A673 (cell line): ENCODE measurements around the gene STX18. TPM values are rescaled to one million over a fixed set of nuclear protein-coding genes. Genes with fewer than 3 reads are reported as not detected.

Experiments used
- BruUV-seq: library from RNA; stranded (reverse); fragments of 400-500 nt; replicated peaks from 2 replicates; lab custom pipeline; 2021; lab: Mats Ljungman, UMichigan
- CTCF ChIA-PET: fragments of 300-600 bp; sonication (Branson Sonifier 250); formaldehyde crosslinking; loops from one replicate; lab custom pipeline; 2022; ENCODE audit warnings: antibody characterized with exemption; lab: Charles Lee
- POLR2A ChIA-PET: fragments of 300-600 bp; sonication (Branson Sonifier 250); formaldehyde crosslinking; loops from one replicate; lab custom pipeline; 2022; ENCODE audit warnings: antibody characterized with exemption; ENCODE audit not compliant: low non-redundant PET; lab: Charles Lee
- DNase-seq: peaks from one replicate; pipeline ENCODE4 v3.0.0-alpha.2; 2015; ENCODE audit warnings: low spot score
- H3K27ac ChIP-seq: fragments of 200-600 bp; sonication (generic); 2 replicates; pipeline ENCODE4 v1.5.1; 2016; ENCODE audit warnings: mixed run types, low read depth, mild to moderate bottlenecking, mixed read lengths, antibody characterized with exemption, low read length; ENCODE audit not compliant: poor library complexity, severe bottlenecking
- H3K27me3 ChIP-seq: fragments of 200-600 bp; sonication (generic); replicated peaks from 2 replicates; pipeline ENCODE4 v1.6.1; 2017; ENCODE audit warnings: mixed run types, low read depth, mild to moderate bottlenecking, mixed read lengths, antibody characterized with exemption, low read length; ENCODE audit not compliant: insufficient read depth, poor library complexity
- H3K36me3 ChIP-seq: fragments of 200-600 bp; sonication (generic); 2 replicates; pipeline ENCODE4 v1.6.1; 2016; ENCODE audit warnings: mixed run types, mild to moderate bottlenecking, mixed read lengths, antibody characterized with exemption, low read length; ENCODE audit not compliant: insufficient read depth, poor library complexity, severe bottlenecking
- H3K4me1 ChIP-seq: fragments of 200-600 bp; sonication (generic); 2 replicates; pipeline ENCODE4 v1.6.1; 2017; ENCODE audit warnings: mixed run types, mild to moderate bottlenecking, mixed read lengths, antibody characterized with exemption, low read length; ENCODE audit not compliant: insufficient read depth, poor library complexity, severe bottlenecking
- H3K4me3 ChIP-seq: fragments of 200-600 bp; sonication (generic); 2 replicates; pipeline ENCODE4 v1.5.1; 2016; ENCODE audit warnings: low read depth, mixed run types, mild to moderate bottlenecking, mixed read lengths, low read length; ENCODE audit not compliant: poor library complexity, severe bottlenecking
- H3K9me3 ChIP-seq: fragments of 200-600 bp; sonication (generic); 2 replicates; pipeline ENCODE4 v1.6.1; 2016; ENCODE audit warnings: mixed run types, low read depth, mild to moderate bottlenecking, mixed read lengths, antibody characterized with exemption, low read length; ENCODE audit not compliant: poor library complexity, severe bottlenecking
- CTCF ChIP-seq: fragments of 300-800, 200-600 bp; sonication (generic); conservative IDR thresholded peaks from 2 replicates; pipeline ENCODE4 v1.5.1; 2017; ENCODE audit warnings: low read depth, mild to moderate bottlenecking, antibody characterized with exemption, low read length, moderate library complexity, mixed read lengths
- EZH2 ChIP-seq: fragments of 200-600 bp; sonication (generic); IDR thresholded peaks from 2 replicates; pipeline ENCODE4 v1.6.1; 2017; ENCODE audit warnings: borderline replicate concordance, low read depth, mild to moderate bottlenecking, mixed read lengths, antibody characterized with exemption, low read length; ENCODE audit not compliant: poor library complexity, severe bottlenecking
- intact Hi-C: fragments of 100-400 bp; cut with micrococcal nuclease; formaldehyde crosslinking; loops from one replicate; pipeline ENCODE4 v1.10.0; 2022; ENCODE audit not compliant: unreplicated experiment
- total RNA-seq: library from RNA; stranded (reverse); gene quantifications from 2 replicates; pipeline ENCODE4 v1.2.3, GENCODE V29; 2021

Gene STX18
- total RNA-seq, 1 experiment from 2014 or later = 34.3 TPM

GRCh38 chr4:4575284-4576211 is 33.7 kb upstream of the STX18 start:
- TF ChIP-seq CTCF (peak; percentile 28), EZH2 (no peak)
- BruUV-seq = no TSS peak
- peak overlapping the region; percentile 54 for H3K4me3 ChIP-seq
- DNase-seq = peak; percentile 65
- H3K36me3 ChIP-seq = no peaks in the 10 kb centered on the region
- POLR2A ChIA-PET = interaction anchor here (0.6 kb wide), 1 partner anchor 1204 kb away, joined by 3 read pairs; no protein-coding TSS in a partner anchor
- H3K27me3 ChIP-seq = no peaks in the 10 kb centered on the region
- peak overlapping the region; percentile 24 for H3K27ac ChIP-seq
- intact Hi-C loops = no loop called here
- CTCF ChIA-PET = no interaction called here
- H3K9me3 ChIP-seq = no peaks in the 10 kb centered on the region
- peaks cover 3% of the 10 kb centered on the region for H3K4me1 ChIP-seq

GRCh38 chr4:4574792-4575191 is 32.9 kb upstream of the STX18 start:
- Histone ChIP-seq H3K4me3 (peak overlapping the region; percentile 54), H3K4me1 (peaks cover 3% of the 10 kb centered on the region), H3K27me3 (no peaks in the 10 kb centered on the region), H3K36me3 (no peaks in the 10 kb centered on the region), H3K9me3 (peaks cover 3% of the 10 kb centered on the region), H3K27ac (peak overlapping the region; percentile 24)
- POLR2A ChIA-PET = interaction anchor here (0.6 kb wide), 1 partner anchor 1203 kb away, joined by 3 read pairs; no protein-coding TSS in a partner anchor
- peak; percentile 73 for DNase-seq
- intact Hi-C loops = no loop called here
- CTCF ChIA-PET = interaction anchor here (0.7 kb wide), 1 partner anchor 245 kb away, joined by 3 read pairs; no protein-coding TSS in a partner anchor
- BruUV-seq = no TSS peak
- TF ChIP-seq EZH2 = no peak
- TF ChIP-seq CTCF = no peak

- CTCF ChIA-PET = interaction anchor here (0.7 kb wide), 1 partner anchor 246 kb away, joined by 3 read pairs; no protein-coding TSS in a partner anchor
- TF ChIP-seq EZH2 = no peak
- TF ChIP-seq CTCF = no peak
- H3K27me3 ChIP-seq = no peaks in the 10 kb centered on the region
- H3K9me3 ChIP-seq = peaks cover 3% of the 10 kb centered on the region
- intact Hi-C loops = no loop called here
- no peak overlapping the region for H3K4me3 ChIP-seq
- no peaks in the 10 kb centered on the region for H3K36me3 ChIP-seq
- POLR2A ChIA-PET = no interaction called here
- BruUV-seq = no TSS peak
- H3K4me1 ChIP-seq = peaks cover 3% of the 10 kb centered on the region
- DNase-seq = no peak
- no peak overlapping the region for H3K27ac ChIP-seq
Measured at GRCh38 chr4:4574052-4574451, 32.2 kb upstream of the STX18 start.
